ENCODE measurements around the gene PRAMEF14.
A peak's percentile ranks its signal among the peaks of the same experiment; 100 is the strongest.
"Not testable (repeated sequence)": the region's sequence is repeated elsewhere in the genome, so short reads cannot be mapped to it uniquely, and the experiment has no call there.

PRAMEF14 gene, protein sequence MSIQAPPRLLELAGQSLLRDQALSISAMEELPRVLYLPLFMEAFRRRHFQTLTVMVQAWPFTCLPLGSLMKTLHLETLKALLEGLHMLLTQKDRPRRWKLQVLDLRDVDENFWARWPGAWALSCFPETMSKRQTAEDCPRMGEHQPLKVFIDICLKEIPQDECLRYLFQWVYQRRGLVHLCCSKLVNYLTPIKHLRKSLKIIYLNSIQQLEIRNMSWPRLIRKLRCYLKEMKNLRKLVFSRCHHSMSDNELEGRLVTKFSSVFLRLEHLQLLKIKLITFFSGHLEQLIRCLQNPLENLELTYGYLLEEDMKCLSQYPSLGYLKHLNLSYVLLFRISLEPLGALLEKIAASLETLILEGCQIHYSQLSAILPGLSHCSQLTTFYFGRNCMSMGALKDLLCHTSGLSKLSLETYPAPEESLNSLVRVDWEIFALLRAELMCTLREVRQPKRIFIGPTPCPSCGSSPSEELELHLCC

DNA sequence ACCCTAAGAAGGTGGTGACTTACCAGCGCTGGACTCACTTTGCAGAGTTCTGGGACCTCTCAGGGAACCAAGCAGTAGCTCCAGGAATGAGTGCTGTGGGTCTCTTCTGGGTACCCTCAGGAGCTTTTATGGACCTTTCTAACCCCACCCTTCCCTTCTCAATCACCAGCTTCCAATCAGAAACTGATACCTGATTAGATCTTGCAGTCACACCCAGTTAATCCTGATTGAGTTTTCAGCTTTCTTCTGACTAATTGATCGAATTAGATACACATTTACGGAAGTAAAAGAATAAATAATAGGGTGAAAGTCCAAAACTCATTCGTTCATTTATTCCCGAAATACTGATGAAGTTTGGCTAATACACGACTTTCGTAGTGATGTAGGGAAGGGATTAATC is at the start of gene PRAMEF14:
PRAMEF14 (minus strand) TSS at position 101 of the 400 bp plus-strand sequence. CDS start 1,820 bp downstream, outside the sequence.
- not testable (repeated sequence) for DNase-seq

DNA sequence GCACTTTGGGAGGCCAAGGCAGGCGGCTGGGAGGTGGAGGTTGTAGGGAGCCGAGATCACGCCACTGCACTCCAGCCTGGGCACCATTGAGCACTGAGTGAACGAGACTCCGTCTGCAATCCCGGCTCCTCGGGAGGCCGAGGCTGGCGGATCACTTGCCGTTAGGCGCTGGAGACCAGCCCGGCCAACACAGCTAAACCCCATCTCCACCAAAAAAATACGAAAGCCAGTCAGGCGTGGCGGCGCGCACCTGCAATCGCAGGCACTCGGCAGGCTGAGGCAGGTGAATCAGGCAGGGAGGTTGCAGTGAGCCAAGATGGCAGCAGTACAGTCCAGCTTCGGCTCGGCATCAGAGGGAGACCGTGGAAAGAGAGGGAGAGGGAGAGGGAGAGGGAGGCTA is 48.4 kb upstream of the PRAMEF14 start:
- DNase-seq = not testable (repeated sequence)

DNA sequence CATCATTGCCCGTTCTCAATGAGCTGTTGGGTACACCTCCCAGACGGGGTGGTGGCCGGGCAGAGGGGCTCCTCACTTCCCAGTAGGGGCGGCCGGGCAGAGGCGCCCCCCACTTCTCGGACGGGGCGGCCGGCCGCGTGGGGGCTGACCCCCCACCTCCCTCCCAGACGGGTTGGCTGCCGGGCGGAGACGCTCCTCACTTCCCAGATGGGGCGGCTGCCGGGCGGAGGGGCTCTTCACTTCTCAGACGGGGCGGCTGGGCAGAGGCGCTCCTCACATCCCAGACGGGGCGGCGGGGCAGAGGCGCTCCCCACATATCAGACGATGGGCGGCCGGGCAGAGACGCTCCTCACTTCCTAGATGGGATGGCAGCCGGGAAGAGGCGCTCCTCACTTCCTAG is 47.8 kb upstream of the PRAMEF14 start:
- DNase-seq = not testable (repeated sequence)

DNA sequence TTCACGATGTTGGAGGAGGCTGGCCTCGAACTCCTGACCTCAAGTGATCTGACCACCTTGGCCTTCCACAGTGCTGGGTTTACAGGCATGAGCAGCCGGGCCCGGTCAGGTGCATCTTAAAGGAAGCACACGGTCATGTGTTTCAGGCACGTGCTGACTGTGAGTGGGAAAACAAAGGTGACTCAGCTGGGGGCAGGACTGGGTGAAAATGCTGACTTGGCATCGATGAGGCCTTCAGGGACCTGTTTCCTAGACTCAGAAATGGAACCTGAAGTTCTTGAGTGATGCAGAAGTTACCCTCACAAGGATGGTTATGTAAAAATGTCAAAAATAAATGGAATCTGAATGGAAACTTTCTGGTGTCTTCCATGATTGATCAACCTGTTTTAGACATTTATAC is 46.1 kb upstream of the PRAMEF14 start:
- not testable (repeated sequence) for DNase-seq

DNA sequence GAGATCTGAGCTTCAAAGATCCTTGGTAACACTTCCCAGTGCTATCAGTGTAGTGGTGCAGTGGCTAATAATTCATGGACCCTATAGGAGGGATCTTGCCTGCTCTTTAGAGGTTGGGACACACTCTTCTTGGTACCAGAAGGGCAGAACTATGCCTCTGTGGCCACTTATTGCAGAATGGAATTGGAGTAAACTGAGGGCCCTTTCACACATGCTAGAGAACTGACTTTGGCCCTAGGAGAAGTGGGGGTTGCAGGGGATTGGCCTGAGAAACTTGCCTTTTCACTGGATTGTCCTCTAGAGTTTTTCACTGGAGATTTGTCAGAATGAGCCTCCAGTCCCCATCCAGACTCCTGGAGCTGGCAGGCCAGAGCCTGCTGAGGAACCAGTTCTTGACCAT is 42.4 kb upstream of the PRAMEF14 start, which contains the start of gene PRAMEF17:
PRAMEF17 (plus strand) TSS at position 301 of the 400 bp plus-strand sequence; CDS start at position 327, 26 bp downstream.
- not testable (repeated sequence) for DNase-seq

DNA sequence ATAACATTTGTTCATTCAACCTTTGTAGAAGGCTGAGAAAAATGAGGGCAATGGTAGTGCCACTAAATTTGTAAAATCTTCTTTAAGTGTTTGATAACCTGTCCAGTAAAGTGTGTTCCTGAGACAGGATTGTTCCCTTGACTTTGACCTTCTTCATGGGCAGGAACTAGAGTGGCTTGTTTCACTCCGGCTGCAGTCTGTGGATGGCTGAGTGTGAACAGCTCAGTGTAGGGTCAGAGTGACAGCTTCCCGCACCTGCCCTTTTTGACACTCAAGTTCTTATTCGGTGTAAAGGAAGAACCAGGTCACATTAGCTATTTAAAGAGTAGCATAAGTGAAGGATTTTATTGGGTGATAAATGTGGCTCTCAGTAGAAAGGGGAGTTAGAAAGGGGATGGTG is 33.4 kb upstream of the PRAMEF14 start:
- DNase-seq = not testable (repeated sequence)

DNA sequence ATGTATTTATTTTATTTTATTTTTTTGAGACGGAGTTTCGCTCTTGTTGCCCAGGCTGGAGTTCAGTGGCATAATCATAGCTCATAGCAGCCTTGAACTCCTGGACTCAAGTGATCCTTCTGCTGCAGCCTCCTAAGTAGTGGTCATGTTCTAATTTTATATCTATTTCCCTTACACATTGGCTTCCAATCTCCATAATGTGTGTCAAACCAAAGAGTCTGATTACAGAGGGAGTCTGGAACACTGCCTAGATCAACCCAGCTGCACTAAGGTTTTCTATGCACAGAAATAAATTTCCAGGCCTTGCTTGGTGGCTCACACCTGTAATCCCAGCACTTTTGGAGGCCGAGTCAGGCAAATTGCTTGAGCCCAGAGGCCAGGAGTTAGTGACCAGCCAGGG is 32.0 kb upstream of the PRAMEF14 start:
- not testable (repeated sequence) for DNase-seq

DNA sequence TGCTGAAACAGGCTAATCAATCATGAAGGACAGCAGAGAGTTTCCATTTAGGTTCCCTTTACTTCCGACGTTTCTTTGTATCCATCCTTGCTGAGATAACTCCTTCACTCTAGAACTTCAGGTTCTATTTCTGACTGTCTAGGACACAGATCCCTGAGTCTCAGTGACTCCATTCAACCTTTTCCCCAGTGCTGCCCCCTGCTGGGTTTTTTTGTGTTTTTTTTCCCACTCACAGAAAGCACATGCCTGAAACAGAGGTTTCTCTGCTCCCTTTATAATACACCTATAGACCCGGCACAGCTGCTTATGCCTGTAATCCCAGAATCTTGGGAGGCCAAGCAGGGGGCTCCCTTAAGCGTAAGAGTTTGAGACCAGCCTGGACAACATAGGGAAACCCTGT is 21.6 kb upstream of the PRAMEF14 start:
- DNase-seq = not testable (repeated sequence)

DNA sequence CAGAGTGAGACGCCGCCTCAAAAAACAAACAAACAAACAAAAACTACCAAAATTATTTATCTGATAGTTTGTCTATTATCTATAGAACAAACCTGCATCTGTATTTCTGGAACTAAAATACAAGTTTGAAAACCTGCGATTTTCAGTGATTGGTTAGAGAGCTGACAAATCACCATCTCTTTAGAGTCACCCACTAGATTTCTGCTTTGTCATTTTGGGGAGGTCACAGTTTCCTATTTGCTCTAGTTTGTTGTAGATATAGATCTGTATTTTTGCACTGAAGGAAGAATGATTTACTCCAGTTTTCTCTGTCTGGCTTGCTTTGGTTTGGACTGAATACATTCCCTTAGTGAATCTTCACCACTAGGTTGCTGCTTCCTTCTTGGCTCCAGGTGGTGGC is 19.6 kb upstream of the PRAMEF14 start:
- not testable (repeated sequence) for DNase-seq

DNA sequence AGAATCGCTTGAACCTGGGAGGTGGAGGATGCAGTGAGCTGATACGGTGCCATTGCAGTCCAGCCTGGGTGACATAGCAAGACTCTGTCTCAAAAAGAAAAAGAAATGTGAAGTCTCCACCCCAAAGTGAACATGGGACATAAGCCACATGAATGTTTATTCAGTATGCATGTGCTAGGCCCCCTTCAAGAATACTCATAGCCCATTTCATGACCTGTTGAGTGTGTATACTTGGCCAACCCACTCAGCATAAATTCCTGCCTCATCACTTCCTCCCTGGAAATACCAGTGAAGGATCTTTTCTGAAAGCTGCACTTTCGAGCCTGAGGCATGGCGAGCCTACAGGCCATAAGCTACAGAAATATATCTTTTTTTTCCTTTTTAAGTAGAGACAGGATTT is 18.0 kb upstream of the PRAMEF14 start:
- not testable (repeated sequence) for DNase-seq

DNA sequence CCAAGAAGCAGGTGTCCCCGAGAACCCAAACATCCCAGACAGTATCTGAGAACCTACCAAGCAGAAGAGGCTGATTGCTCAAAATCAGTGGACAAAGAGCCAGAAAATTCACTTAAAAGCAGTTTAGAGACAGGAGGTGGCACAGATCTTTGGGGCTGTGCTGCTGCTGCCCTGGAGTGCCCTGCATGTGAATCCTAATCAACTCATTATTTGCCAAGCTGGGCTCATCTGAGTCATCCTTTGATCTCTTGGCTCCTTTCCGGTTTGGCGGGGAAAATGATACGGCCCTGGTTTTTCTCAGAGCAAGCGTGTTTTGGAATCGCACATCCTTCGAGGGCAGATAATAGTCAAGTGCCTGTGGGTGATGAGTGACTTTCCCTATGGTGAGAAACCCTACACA is 15.4 kb upstream of the PRAMEF14 start:
- not testable (repeated sequence) for DNase-seq

DNA sequence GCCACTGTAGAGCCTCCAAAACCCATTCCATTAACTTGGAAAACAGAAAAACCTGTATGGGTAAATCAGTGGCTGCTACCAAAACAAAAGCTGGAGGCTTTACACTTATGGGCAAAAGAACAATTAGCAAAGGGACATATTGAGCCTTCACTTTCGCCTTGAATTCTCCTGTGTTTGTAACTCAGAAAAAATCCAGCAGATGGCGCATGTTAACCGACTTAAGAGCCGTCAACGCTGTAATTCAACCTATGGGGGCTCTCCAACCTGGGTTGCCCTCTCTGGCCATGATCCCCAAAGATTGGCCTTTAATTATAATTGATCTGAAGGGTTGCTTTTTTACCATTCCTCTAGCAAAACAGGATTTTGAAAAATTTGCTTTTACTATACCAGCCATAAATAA is 9.8 kb upstream of the PRAMEF14 start:
- DNase-seq = peak; percentile 79

DNA sequence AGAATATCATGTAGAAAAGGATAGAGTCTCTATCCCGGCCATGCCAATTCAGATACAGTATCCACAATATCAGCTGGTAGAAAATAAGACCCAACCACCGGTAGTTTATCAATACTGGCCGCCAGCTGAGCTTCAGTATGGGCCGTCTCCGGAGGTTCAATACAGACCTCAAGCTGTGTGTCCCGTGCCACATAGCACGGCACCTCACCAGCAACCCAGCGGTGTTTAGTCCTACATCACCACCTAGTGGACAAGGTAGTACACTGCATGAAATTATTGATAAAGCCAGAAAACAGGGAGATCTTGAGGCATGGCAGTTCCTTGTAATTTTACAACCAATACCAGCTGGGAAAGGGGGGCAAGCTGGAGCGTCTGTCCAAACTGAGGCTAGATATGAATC is 7.5 kb upstream of the PRAMEF14 start:
- not testable (repeated sequence) for DNase-seq

DNA sequence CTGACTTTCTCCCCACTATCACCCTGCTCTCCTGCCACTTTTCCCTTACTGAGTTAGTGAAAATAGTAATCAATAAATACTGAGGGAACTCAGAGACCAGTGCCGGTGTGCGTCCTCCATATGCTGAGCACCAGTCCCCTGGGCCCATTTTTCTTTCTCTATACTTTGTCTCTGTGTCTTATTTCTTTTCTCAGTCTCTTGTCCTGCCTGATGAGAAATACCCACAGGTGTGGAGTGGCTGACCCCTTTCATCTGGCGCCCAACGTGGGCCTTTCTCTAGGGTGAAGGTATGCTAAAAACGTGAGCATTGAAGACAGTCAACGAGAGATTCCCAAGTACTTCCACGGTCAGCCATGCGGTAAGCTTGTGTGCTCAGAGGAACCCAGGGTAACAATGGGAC is 6.5 kb upstream of the PRAMEF14 start:
- DNase-seq = not testable (repeated sequence)

DNA sequence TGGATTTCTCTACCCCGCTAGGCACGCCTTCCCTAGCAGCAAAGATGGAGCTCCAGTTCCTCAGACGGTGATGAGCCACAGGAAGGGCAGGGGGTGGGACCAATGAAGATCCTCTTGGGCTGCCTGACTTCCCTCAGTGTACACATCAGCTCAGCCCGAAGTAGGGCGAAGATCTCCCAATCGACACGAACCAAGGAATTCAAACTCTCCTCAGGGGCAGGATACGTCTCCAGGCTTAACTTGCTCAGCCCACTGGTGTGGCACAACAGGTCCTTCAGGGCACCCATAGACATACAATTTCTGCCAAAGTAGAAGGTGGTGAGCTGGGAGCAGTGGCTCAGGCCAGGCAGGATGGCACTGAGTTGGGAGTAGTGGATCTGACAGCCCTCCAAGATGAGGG is 4.4 kb downstream of the PRAMEF14 start:
- DNase-seq = not testable (repeated sequence)

DNA sequence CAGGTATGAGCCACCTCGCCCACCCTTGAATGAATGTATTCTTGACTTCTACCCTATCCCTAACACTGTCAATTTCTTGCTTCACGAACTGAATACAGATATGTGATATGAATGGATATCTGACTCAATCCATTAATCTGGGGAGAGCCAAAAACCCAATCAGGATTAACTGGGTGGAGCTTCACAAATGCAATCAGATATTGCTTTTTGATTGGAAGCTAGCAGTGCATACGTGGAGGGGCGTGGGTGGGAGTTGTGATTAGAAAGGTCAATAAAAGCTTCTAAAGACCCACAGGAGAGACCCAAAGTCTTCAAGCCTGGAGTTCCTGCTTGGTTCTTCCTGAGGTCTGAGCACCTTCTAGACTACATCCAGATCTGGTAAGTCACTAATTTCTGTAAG is 31.7 kb downstream of the PRAMEF14 start, which contains the start of gene PRAMEF15:
PRAMEF15 (plus strand) TSS at position 301 of the 400 bp plus-strand sequence. CDS start 2,827 bp downstream, outside the sequence.
- not testable (repeated sequence) for DNase-seq

DNA sequence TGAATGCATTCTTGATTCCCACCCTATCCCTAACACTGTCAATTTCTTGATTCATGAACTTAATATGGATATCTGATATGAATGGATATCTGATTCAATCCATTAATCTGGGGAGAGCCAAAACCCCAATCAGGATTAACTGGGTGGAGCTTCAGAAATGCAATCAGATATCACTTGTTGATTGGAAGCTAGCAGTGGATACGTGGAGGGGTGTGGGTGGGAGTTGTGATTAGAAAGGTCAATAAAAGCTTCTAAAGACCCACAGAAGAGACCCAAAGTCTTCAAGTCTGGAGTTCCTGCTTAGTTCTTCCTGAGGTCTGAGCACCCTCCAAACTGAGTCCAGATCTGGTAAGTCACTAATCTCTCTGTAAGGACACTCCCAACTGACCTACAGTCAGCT is 43.7 kb downstream of the PRAMEF14 start, which contains the start of gene PRAMEF33:
PRAMEF33 (plus strand) TSS at position 301 of the 400 bp plus-strand sequence. CDS start 2,416 bp downstream, outside the sequence.
- not testable (repeated sequence) for DNase-seq

DNA sequence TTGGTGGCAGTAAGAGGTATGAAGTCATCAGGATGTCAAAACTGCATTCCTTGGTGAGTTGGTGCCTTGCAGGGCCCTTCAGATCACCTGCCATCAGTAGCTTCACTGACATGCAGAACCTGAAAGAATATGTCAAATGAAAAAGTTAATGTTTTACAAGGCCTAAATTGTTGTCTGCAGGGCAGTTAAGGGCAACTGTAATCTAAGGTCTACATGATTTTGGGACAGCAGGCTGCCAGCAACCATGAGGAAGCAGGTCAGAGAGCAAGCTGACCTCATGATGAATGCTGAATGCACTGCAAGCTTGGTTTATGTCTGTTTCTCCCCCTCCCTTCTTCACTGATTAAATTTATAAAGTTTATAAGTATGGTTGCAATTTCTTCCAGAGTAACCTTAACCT is 44.7 kb downstream of the PRAMEF14 start:
- not testable (repeated sequence) for DNase-seq

DNA sequence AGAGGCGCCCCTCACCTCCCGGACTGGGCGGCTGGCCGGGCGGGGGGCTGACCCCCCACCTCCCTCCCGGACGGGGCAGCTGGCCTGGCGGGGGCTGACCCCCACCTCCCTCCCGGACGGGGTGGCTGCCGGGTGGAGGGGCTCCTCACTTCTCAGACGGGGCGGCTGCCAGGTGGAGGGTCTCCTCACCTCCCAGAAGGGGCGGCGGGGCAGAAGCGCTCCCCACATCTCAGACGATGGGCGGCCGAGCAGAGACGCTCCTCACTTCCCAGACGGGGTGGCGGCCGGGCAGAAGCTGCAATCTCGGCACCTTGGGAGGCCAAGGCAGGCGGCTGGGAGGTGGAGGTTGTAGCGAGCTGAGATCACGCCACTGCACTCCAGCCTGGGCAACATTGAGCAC is 48.2 kb downstream of the PRAMEF14 start:
- not testable (repeated sequence) for DNase-seq

DNA sequence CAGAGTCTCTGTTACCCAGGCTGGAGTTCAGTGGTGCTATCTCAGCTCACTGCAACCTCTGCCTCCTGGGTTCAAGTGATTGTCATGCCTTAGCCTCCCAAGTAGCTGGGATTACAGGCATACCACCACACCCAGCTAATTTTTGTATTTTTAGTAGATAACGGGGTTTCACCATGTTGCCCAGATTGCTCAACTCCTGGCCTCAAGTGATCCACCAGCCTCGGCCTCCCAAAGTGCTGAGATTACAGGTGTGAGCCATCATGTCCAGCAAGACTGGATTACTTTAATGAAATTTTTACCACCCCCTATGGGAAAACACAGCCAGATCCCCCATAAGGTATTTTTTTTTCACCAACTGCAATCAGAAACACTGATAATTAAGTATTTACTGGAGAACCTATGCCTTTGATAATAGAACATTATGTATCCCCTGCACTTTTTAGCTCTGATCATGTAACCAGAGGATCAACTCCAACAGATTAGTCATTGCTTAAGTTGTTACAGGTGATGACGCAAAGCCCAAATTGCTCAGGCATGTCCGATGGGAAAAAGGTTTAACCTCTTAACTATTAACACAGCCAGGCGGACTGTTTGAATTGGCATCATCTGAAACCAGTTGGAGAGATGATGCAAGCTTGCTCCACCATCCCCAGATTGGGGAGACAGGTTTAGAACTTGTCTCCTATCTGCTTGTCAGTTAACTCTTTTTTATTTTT is 49.6 kb downstream of the PRAMEF14 start:
- not testable (repeated sequence) for DNase-seq

Data from NCI-H510A treated with DMSO at 0.1 percent for 48 hours (cell line).